Thymus (tissue), 11 donors: ENCODE data around the gene SPINT3. TPM values are rescaled to one million over a fixed set of nuclear protein-coding genes. Genes with fewer than 3 reads are reported as not detected.

Experiments
- DNase-seq, 9 donors: peaks; one replicate each; pipeline ENCODE4 v3.0.0-alpha.2; 2013; ENCODE audit warnings: low spot score in 9 of 9, low read depth in 6 of 9, missing footprints in 1 of 9
- H3K27ac ChIP-seq, 2 donors: one replicate each; pipeline ENCODE4 v1.5.1; 2013; ENCODE audit warnings: control low read depth in 1 of 2, low read depth in 1 of 2, low read length in 1 of 2, mild to moderate bottlenecking in 1 of 2, moderate library complexity in 1 of 2
- H3K27me3 ChIP-seq, 2 donors: one replicate each; pipeline ENCODE4 v1.5.1; 2013; ENCODE audit warnings: low read length in 1 of 2; ENCODE audit not compliant: control insufficient read depth in 2 of 2, insufficient read depth in 1 of 2
- H3K36me3 ChIP-seq, 2 donors: one replicate each; pipeline ENCODE4 v1.5.1; 2013; ENCODE audit warnings: low read length in 1 of 2, mild to moderate bottlenecking in 1 of 2, moderate library complexity in 1 of 2; ENCODE audit not compliant: control insufficient read depth in 2 of 2, insufficient read depth in 2 of 2
- H3K4me1 ChIP-seq, 2 donors: one replicate each; pipeline ENCODE4 v1.5.1; 2013; ENCODE audit warnings: low read length in 2 of 2; ENCODE audit not compliant: control insufficient read depth in 2 of 2, insufficient read depth in 2 of 2
- H3K4me3 ChIP-seq, 2 donors: one replicate each; pipeline ENCODE4 v1.5.1; 2013; ENCODE audit warnings: low read length in 2 of 2, control low read depth in 1 of 2, mild to moderate bottlenecking in 1 of 2
- H3K9me3 ChIP-seq, 2 donors: one replicate each; pipeline ENCODE4 v1.5.1; 2013; ENCODE audit warnings: low read length in 1 of 2, mild to moderate bottlenecking in 1 of 2; ENCODE audit not compliant: control insufficient read depth in 2 of 2, insufficient read depth in 1 of 2
- WGBS: extraction: QIAGEN DNeasy Blood & Tissue Kit; methylation state at CpG from one replicate; pipeline ENCODE4 v1.1.7; 2013; 5-methylcytosine and 5-hydroxymethylcytosine counted together
- polyA plus RNA-seq: library from polyadenylated mRNA; stranded (reverse); fragments of 200-250 nt; gene quantifications from one replicate; pipeline ENCODE4 v1.2.3, GENCODE V29; 2013
- total RNA-seq: library from RNA; stranded (reverse); fragments of 120-200 nt; gene quantifications from one replicate; pipeline ENCODE4 v1.2.4, GENCODE V29; 2013
- donor health status: healthy.

Gene SPINT3
- total and polyA plus RNA-seq, 2 donors: not detected

DNA sequence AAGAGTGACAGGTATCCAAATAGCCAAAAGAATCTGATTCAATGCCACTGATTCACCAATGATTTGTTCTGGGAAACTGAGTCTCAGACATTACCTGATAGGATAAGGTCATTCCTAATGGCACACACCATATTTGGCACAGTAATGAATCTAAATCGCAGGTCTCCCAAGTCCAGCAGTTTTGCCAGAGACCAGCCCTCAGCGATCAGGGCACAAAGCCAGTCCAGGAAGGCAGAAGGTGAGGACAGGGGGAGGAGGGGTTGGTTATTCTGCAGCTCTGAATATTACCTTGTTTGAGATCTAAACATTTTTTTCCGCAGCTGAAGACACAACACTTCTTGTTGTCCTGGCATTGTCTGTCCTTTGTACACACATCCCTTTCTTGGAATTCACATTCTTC lies 29.9 kb upstream of the SPINT3 start:
- Histone ChIP-seq H3K4me3 (no peak overlapping the region), H3K27ac (no peak overlapping the region), H3K9me3 (no peaks in the 10 kb centered on the region), H3K4me1 (no peaks in the 10 kb centered on the region), H3K36me3 (no peaks in the 10 kb centered on the region), H3K27me3 (peaks cover 0 to 2% of the 10 kb centered on the region in 2 donors)
- no peak for DNase-seq
- WGBS: 87% methylated on average over 3 of the region's 3 CpGs

DNA sequence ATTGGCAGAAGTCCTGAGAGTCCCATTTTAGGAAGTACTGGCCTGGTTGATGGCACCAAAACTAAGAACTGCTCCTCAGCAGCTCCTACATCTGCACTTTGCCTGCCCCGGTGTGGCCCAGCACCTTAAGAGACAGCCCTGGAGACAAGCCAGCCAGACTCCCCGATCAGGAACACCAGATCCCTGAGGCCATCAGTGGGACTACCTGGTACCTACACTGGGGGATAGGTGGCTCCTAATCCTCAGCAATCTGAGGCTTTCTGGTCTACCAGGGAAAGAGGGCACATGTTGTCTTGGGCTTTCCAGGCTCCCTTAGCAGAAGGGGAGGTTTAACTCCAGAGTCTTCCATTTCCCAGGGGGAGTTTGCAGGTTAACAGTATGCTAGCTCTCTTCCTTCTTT lies 24.0 kb upstream of the SPINT3 start, which contains the start of gene WFDC6:
TSS of gene WFDC6 (minus strand) at position 101 of the 400 bp plus-strand sequence. CDS start at position 26, 75 bp downstream.
- no peak for DNase-seq
- Histone ChIP-seq H3K36me3 (no peaks in the 10 kb centered on the region), H3K27ac (no peak within 1 kb of the TSS), H3K9me3 (no peaks in the 10 kb centered on the region), H3K4me3 (no peak within 1 kb of the TSS), H3K27me3 (no peaks in the 10 kb centered on the region), H3K4me1 (no peaks in the 10 kb centered on the region)
- WGBS: 92% methylated on average over 2 of the region's 2 CpGs

DNA sequence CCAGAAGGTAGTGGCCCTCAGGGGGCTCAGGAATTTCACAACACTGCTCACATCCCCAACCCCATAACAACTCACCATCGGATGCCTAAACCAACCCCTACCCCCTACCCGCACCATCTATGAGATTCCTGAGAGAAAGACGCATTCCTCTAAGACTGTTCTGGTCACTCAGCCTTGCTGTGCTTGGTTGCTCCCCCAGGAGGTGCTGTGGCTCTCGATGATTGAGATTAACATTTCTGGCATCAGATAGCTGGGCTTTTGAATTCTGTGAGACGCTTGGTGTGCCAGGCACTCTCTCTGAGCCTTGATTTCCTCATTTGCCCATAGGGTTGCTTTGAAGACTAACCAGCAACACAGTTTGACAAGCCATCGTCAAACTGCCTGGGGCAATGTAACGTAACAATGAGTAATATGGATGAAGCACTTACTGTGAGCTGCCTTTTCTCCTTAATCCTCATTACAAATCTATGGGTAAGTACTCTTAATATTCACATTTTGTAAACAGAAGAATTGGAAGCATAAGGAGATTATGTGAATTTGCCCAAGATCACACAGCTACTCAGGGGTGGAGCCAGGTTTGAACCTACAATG lies 22.9 kb upstream of the SPINT3 start:
- Histone ChIP-seq H3K36me3 (no peaks in the 10 kb centered on the region), H3K4me3 (no peak overlapping the region), H3K27ac (no peak overlapping the region), H3K9me3 (no peaks in the 10 kb centered on the region), H3K27me3 (no peaks in the 10 kb centered on the region), H3K4me1 (no peaks in the 10 kb centered on the region)
- no peak for DNase-seq
- WGBS: 70% methylated on average over 7 of the region's 7 CpGs

DNA sequence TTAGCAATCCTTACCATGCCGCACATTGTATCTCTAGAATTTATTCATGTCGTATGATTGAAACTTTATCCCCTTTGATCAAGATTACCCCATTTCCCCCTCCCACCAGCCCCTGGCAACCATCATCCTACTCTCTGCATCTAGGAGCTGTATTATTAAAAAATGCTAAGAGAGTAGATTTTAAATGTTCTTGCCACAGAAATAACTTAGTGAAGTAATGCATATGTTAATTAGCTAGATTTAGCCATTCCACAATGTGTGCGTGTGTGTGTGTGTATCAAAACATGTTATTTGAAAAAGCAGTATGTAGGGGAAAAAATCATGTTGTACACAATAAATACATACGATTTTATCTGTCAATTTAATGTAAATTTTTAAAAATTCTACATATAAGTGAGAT lies 11.9 kb upstream of the SPINT3 start:
- 83% methylated on average over 4 of the region's 4 CpGs for WGBS
- Histone ChIP-seq H3K27me3 (no peaks in the 10 kb centered on the region), H3K4me1 (no peaks in the 10 kb centered on the region)

DNA sequence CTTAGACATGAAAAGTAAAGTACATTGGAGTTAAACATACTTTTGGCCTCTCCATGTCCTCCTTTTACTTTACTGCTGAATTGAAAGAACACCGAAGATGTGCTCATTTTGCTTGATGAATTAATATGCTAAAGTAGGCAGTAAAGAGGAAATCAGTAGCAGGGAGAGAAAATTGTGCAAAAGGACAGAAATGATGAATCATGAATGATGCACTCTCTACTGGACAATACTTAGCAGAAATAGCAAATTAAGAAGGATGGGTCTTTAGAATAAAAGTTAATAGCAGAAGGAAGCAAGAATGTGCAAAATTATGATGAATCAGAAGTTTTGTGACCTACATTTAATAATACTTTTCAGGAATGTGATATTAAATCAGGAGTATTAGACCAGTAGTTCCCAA lies 8.4 kb upstream of the SPINT3 start:
- Histone ChIP-seq H3K4me1 (no peaks in the 10 kb centered on the region), H3K27me3 (no peaks in the 10 kb centered on the region), H3K9me3 (no peaks in the 10 kb centered on the region), H3K27ac (no peak overlapping the region), H3K4me3 (no peak overlapping the region), H3K36me3 (no peaks in the 10 kb centered on the region)
- WGBS: 87% methylated on average over 1 of the region's 1 CpG
- DNase-seq: no peak

More for the DNA sequence above, 11.9 kb upstream of the SPINT3 start:
- no peak for DNase-seq
- Histone ChIP-seq H3K4me3 (no peak overlapping the region), H3K36me3 (no peaks in the 10 kb centered on the region), H3K27ac (no peak overlapping the region), H3K9me3 (no peaks in the 10 kb centered on the region)

DNA sequence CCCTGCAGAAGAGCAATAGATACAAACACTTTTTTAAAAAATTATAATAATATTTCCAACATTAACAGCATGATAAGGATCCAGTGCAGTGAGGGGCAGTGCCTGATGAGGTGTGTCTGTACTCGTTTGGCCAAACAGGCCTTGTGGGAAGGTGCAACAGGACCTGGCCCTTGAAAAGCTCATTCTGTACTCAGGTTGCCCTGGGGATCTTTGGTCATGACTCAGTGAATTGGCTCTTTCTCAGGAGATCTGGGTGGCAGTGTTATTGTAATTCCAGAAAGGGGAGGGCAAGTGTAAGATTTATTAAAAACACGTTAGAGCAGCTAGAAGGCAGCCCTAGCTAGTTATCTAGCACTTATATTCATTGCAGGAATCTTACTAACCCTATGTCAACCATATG lies 2.9 kb upstream of the SPINT3 start:
- Histone ChIP-seq H3K27me3 (no peaks in the 10 kb centered on the region), H3K36me3 (no peaks in the 10 kb centered on the region), H3K27ac (no peak overlapping the region), H3K4me1 (no peaks in the 10 kb centered on the region), H3K9me3 (no peaks in the 10 kb centered on the region), H3K4me3 (no peak overlapping the region)
- no peak for DNase-seq
- WGBS: 83% methylated on average over 2 of the region's 2 CpGs

DNA sequence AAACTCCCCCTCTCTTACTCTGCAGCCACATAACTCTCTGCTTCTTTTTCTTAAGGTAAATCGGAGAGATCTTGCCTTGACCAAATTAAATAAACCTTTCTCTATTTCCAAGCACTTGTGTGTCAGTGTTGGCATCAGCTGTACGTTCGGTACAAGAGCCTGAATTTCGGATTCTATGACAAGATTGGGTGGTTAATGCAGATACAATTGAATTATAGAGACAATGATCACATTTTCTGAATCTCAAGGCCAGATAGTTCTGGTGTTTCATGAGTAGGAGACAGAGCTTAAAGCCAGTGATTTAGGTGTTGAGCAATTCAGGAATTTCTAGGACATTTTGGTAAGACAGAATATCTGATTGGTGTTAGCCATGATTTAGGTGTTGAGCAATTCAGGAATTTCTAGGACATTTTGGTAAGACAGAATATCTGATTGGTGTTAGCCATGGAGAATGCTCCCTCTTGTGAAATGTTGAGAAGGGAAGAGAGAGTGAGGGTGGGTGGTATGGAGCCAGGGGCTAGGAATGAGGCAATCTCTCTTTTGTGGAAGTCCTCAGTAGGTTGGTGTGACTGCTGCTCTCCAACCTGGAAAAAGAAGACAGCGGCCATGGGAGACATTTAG lies 5.1 kb downstream of the SPINT3 start:
- Histone ChIP-seq H3K9me3 (no peaks in the 10 kb centered on the region), H3K4me1 (no peaks in the 10 kb centered on the region), H3K36me3 (no peaks in the 10 kb centered on the region), H3K27me3 (no peaks in the 10 kb centered on the region), H3K27ac (no peak overlapping the region), H3K4me3 (no peak overlapping the region)
- WGBS: 88% methylated on average over 5 of the region's 5 CpGs
- DNase-seq: no peak

DNA sequence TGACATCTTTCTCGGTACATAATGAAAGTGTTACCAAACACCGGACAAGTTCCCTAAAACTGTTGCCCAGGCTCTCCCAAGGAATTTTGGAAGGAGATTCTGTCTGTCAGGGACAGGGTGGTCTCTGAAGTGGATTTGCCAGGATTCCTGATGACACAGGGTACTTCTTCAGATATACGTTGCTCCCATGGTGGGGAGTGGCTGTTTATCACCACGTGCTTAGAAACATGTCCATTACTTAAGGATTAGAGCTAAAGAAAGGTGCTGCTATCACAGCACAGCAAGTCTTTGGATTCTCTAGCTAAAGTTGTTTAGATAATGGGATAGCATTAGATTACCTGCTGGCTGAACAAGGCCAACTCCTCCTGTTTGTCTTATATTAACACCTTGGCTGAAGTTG lies 6.3 kb downstream of the SPINT3 start:
- no peaks in the 10 kb centered on the region for H3K9me3 ChIP-seq
- no peaks in the 10 kb centered on the region for H3K36me3 ChIP-seq
- H3K4me1 ChIP-seq: no peaks in the 10 kb centered on the region
- WGBS: 89% methylated on average over 4 of the region's 4 CpGs
- no peak overlapping the region for H3K4me3 ChIP-seq
- no peak overlapping the region for H3K27ac ChIP-seq
- no peak for DNase-seq
- H3K27me3 ChIP-seq: no peaks in the 10 kb centered on the region

DNA sequence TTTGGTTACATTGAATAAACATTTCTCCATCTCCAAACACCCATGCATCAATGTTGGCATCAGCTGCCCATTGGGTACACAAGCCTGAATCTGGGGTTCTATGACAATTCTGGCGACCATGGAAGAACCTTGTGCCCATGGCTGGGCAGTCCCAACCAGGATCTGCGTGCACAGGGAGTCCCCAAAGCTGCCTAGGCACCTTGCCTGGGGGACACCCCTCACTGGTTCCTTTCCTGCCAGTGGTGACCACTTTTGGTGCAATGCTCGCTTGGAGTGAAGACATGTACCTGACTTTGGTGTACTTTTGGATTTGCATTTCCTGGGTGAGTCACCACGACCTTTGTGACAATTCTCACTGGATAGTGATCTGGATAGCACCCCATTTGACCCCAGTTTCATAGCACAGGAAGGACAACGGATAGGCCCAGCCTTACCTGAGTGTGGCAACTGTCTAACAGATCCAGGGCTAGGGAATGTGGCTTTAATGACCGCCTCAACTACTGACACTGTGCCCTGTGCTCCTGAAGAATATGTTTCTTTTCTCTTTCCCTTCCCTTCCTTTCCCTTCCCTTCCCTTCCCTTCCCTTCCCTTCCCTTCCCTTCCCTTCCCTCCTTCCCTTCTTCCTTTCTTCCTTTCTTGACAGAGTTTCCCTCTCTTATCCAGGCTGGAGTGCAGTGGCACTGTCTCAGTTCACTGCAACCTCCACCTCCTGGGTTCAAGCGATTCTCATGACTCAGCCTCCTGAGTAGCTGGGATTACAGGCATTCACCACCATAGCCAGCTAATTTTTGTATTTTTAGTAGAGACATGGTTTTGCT lies 7.1 kb downstream of the SPINT3 start:
- WGBS: 84% methylated on average over 7 of the region's 7 CpGs
- Histone ChIP-seq H3K27ac (no peak overlapping the region), H3K4me3 (no peak overlapping the region), H3K36me3 (no peaks in the 10 kb centered on the region), H3K9me3 (peaks cover 0 to under 1% of the 10 kb centered on the region in 2 donors), H3K27me3 (no peaks in the 10 kb centered on the region), H3K4me1 (no peaks in the 10 kb centered on the region)
- DNase-seq: no peak
